MG63 (cell line): ENCODE data around the gene LCE2C. TPM values are rescaled to one million over a fixed set of nuclear protein-coding genes. Genes with fewer than 3 reads are reported as not detected.
A peak's percentile ranks its signal among the peaks of the same experiment; 100 is the strongest.

ENCODE experiments used
- DNase-seq: peaks from one replicate; pipeline ENCODE4 v3.0.0-alpha.2; 2020
- H3K27me3 ChIP-seq: fragments of 250-450 bp; sonication (Bioruptor Pico); 2 replicates; pipeline ENCODE4 v1.5.1; 2020; ENCODE audit warnings: mild to moderate bottlenecking, moderate library complexity
- H3K36me3 ChIP-seq: fragments of 250-450 bp; sonication (Bioruptor Pico); 2 replicates; pipeline ENCODE4 v1.5.1; 2020; ENCODE audit warnings: mild to moderate bottlenecking, moderate library complexity
- H3K4me3 ChIP-seq: fragments of 250-450 bp; sonication (Bioruptor Pico); 2 replicates; pipeline ENCODE4 v1.5.1; 2020; ENCODE audit warnings: mild to moderate bottlenecking, moderate library complexity
- H3K9me3 ChIP-seq: fragments of 250-450 bp; sonication (Bioruptor Pico); 2 replicates; pipeline ENCODE4 v1.5.1; 2020; ENCODE audit warnings: mild to moderate bottlenecking, moderate library complexity
- total RNA-seq: library from RNA; depleted of rRNA; stranded (reverse); fragments of >200 nt; shearing (Covaris generic); gene quantifications from 2 replicates; pipeline ENCODE4 v1.2.3, GENCODE V29; 2014; ENCODE audit warnings: low replicate concordance; rRNA removed

Gene LCE2C
- total RNA-seq, 1 experiment from 2014 or later = not detected

DNA sequence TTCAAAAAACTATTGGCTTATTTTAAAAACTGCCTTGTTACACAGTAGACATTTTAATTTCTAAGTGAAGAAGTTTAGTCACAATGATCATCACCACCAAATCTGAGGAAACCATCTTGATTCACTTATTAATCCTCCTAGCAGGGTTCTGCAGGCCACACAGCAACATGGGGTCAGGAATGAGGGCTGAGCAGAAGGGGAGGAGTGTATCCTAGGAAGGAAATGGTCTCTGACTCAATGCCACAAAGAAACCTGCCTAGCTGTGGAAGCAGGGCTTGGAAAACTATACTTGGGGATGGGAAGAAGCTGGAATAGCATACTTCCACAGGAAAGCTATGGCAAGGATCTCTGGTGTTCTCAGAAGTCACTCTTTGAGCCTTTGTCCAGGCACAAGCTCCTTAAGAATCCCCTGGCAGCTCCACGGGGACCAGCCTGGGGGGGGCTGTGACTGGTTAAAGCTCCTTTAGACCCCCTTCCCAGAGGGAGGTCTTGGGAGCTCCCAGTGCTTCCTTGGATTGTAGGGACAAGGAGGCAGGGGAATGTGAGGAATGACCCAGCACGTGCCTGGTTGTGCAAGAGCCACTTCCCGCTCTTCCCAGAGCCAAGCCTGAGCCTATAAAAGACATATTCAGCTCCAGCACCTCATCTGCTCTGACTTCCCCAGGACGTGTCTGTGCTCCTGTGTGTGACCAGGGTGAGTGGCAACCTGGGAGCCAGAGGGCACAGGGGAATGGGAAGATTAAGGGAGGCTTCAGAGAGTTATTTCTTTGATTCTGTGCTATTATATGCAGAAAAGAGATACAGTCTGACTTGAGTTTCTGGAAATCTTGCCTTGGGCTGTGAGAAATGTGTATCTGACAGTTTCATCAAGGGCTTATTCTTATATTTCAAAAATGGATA is 22.9 kb downstream of the LCE2C start, which contains the start of gene LCE2A:
LCE2A (plus strand) TSS at position 645 of the 900 bp plus-strand sequence. CDS start 557 bp downstream, outside the sequence.
- no peak within 1 kb of the TSS for H3K4me3 ChIP-seq

DNA sequence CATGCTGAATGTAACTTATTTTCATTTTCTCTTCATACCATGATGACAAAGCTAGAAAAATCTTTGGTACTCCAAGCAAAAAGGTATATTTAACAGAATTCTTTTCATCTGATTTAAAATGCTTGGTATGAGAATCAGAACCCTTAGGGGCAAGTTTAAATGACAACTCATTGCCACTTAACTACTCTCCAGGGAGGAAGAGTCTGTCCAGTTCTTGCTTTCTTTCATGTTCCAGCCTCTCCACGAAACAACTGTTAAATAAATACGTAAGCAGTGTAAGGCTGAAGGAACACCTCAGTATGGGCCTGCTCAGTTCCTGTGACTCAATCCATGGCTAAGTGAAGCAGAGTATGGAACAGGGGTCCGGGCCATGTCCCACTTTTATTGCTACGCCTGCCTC is 24.7 kb downstream of the LCE2C start:
- Histone ChIP-seq H3K4me3 (no peak overlapping the region), H3K9me3 (no peaks in the 10 kb centered on the region), H3K27me3 (no peaks in the 10 kb centered on the region), H3K36me3 (no peaks in the 10 kb centered on the region)
- DNase-seq = no peak

More for the DNA sequence above, 22.9 kb downstream of the LCE2C start, which contains the start of gene LCE2A:
- Histone ChIP-seq H3K9me3 (no peaks in the 10 kb centered on the region), H3K36me3 (no peaks in the 10 kb centered on the region), H3K27me3 (no peaks in the 10 kb centered on the region)
- no peak for DNase-seq

DNA sequence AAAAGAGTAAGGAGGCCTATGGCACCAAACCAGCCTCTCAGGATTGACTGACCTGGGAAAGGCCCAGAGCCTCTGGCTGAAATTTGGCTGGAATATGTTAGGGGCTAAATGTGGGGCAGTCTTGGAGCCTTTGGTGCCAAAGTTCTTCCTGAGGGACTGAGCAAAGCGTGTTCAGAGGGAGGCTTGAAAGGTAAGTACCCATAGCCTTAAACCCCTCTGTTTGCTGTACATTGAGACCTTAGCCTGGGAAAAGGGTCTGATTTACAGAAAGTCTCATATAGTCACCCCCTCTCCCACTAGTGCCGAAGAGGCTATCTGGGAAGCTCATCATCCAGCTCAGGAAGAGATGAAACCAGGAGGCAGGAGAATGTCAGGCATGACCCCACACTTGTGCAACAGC is 32.8 kb downstream of the LCE2C start, which contains the start of gene LCE4A:
LCE4A (plus strand) TSS at position 301 of the 400 bp plus-strand sequence. CDS start 916 bp downstream, outside the sequence.
- Histone ChIP-seq H3K9me3 (no peaks in the 10 kb centered on the region), H3K27me3 (no peaks in the 10 kb centered on the region), H3K36me3 (no peaks in the 10 kb centered on the region), H3K4me3 (no peak within 1 kb of the TSS)
- no peak for DNase-seq

DNA sequence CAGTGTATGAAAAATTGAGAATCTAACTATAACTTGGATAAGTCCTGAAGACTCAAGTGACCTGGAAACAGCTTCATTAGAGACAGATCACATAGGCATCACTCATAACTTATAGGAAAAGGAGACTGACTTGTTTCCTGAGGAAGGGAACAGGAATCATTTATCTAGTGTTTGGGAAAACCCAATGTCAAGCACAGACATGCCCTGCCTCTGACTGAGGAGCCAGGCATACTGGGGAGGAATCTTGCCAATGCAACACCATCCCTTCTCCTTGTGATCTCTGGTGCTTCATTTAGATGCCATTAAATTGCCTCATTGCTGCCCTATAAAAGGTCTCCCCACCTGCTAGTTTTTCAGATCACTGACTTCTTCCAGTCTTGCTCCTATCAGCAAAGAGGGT is 43.2 kb downstream of the LCE2C start:
- Histone ChIP-seq H3K4me3 (no peak overlapping the region), H3K36me3 (no peaks in the 10 kb centered on the region), H3K9me3 (no peaks in the 10 kb centered on the region), H3K27me3 (no peaks in the 10 kb centered on the region; the same call in 1 of the 2 replicates)
- DNase-seq = no peak

DNA sequence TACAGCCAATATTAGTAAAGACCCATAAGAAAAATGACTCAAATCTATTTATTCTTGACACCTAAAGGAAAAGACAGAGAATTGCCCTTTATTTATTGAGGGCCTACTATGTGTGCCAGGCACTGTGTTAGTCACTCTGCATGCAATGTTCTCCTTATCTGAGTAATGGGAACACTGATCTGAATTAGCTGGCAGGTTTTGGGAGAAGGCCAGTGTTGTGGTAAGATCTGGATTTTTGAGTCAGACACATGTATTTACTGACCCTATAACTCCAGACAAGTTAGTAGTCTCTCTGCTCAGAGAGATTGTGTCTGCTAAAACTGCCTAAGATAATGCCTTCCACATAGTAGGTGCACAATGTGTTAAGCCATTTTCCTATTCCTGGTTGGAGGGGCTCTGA is 50.2 kb downstream of the LCE2C start:
- DNase-seq = peak; percentile 32

More for the DNA sequence above, 50.2 kb downstream of the LCE2C start:
- no peak overlapping the region for H3K4me3 ChIP-seq
- no peaks in the 10 kb centered on the region for H3K9me3 ChIP-seq
- H3K36me3 ChIP-seq = no peaks in the 10 kb centered on the region
- no peaks in the 10 kb centered on the region for H3K27me3 ChIP-seq

Other genes with a start within 250 kb of the LCE2C start
- gene LCE5A, start 164.5 kb upstream of the LCE2C start, total RNA-seq = not detected in 2 replicates
- not detected in 2 replicates for gene CRCT1, start 160.8 kb upstream of the LCE2C start, total RNA-seq
- gene LCE3E, start 108.5 kb upstream of the LCE2C start, total RNA-seq = not detected in 2 replicates
- not detected in 2 replicates for gene LCE3D, start 94.8 kb upstream of the LCE2C start, total RNA-seq
- not detected in 2 replicates for gene LCE3C, start 75.0 kb upstream of the LCE2C start, total RNA-seq
- gene LCE3B, start 61.5 kb upstream of the LCE2C start, total RNA-seq = not detected in 2 replicates
- gene LCE3A, start 52.2 kb upstream of the LCE2C start, total RNA-seq = not detected in 2 replicates
- gene LCE2D, start 11.9 kb upstream of the LCE2C start, total RNA-seq = not detected in 2 replicates
- gene LCE2B, start 10.8 kb downstream of the LCE2C start, total RNA-seq = not detected in 2 replicates
- not detected in 2 replicates for gene LCE2A, start 23.1 kb downstream of the LCE2C start, total RNA-seq
- gene LCE4A, start 32.9 kb downstream of the LCE2C start, total RNA-seq = not detected in 2 replicates
- not detected in 2 replicates for gene KPRP, start 82.7 kb downstream of the LCE2C start, total RNA-seq
- gene LCE1F, start 99.9 kb downstream of the LCE2C start, total RNA-seq = not detected in 2 replicates
- gene LCE1E, start 111.0 kb downstream of the LCE2C start, total RNA-seq = not detected in 2 replicates
- not detected in 2 replicates for gene LCE1D, start 121.4 kb downstream of the LCE2C start, total RNA-seq
- not detected in 2 replicates for gene LCE1C, start 131.4 kb downstream of the LCE2C start, total RNA-seq
- gene LCE1B, start 136.7 kb downstream of the LCE2C start, total RNA-seq = not detected in 2 replicates
- not detected in 2 replicates for gene LCE1A, start 152.2 kb downstream of the LCE2C start, total RNA-seq
- not detected in 2 replicates for gene LCE6A, start 167.6 kb downstream of the LCE2C start, total RNA-seq
- not detected in 2 replicates for gene LCE7A, start 184.7 kb downstream of the LCE2C start, total RNA-seq
- gene SMCP, start 203.0 kb downstream of the LCE2C start, total RNA-seq = not detected in 2 replicates
- gene IVL, start 233.3 kb downstream of the LCE2C start, total RNA-seq = not detected in 2 replicates